Transverse colon (tissue), 4 donors: ENCODE measurements around the gene FSCN2. TPM values are rescaled to one million over a fixed set of nuclear protein-coding genes. Genes with fewer than 3 reads are reported as not detected.

Source experiments
- DNase-seq: peaks from one replicate; pipeline ENCODE4 v3.0.0-alpha.2; 2019
- H3K27ac ChIP-seq, 4 donors: fragments of 200-600 bp; sonication (generic); 2 replicates each; pipeline ENCODE4 v1.5.1; 2016 to 2018; ENCODE audit warnings: inconsistent platforms in 4 of 4
- H3K27me3 ChIP-seq: fragments of 200-600 bp; sonication (generic); 2 replicates; pipeline ENCODE4 v1.5.1; 2017; ENCODE audit warnings: inconsistent platforms
- H3K36me3 ChIP-seq, 4 donors: fragments of 200-600 bp; sonication (generic); 2 replicates each; pipeline ENCODE4 v1.5.1; 2017 to 2019; ENCODE audit warnings: inconsistent platforms in 4 of 4
- H3K4me1 ChIP-seq, 4 donors: fragments of 200-600 bp; sonication (generic); 2 replicates each; pipeline ENCODE4 v1.5.1; 2017 to 2020; ENCODE audit warnings: inconsistent platforms in 4 of 4
- H3K4me3 ChIP-seq, 4 donors: fragments of 200-600 bp; sonication (generic); 1 replicate in 1 of 4; 2 replicates in 3 of 4; pipeline versions ENCODE4 v1.5.1 to v1.6.1; 2017 to 2019; ENCODE audit warnings: inconsistent platforms in 4 of 4
- H3K9me3 ChIP-seq, 2 donors: fragments of 200-600 bp; sonication (generic); 2 replicates each; pipeline ENCODE4 v1.5.1; 2017 to 2019; ENCODE audit warnings: inconsistent platforms in 2 of 2
- CTCF ChIP-seq, 5 experiments: fragments of 200-600 bp in 3 of 5; fragments of 450-650 bp in 2 of 5; sonication (generic) in 3 of 5; IDR thresholded peaks; 1 replicate in 2 of 5; 2 replicates in 3 of 5; pipeline ENCODE4 v1.5.1; 2016 to 2017; ENCODE audit warnings: antibody characterized with exemption in 5 of 5, inconsistent platforms in 3 of 5, mild to moderate bottlenecking in 2 of 5, moderate library complexity in 1 of 5
- EP300 ChIP-seq: sonication (generic); formaldehyde crosslinking; IDR thresholded peaks from one replicate; pipeline ENCODE4 v1.6.1; 2017; ENCODE audit warnings: antibody characterized with exemption, low read depth
- POLR2A ChIP-seq: fragments of 450-650 bp; IDR thresholded peaks from one replicate; pipeline ENCODE4 v1.6.1; 2016; ENCODE audit warnings: antibody characterized with exemption, mild to moderate bottlenecking, moderate library complexity
- POLR2AphosphoS5 ChIP-seq, 3 donors: sonication (generic); formaldehyde crosslinking; IDR thresholded peaks; one replicate each; pipeline ENCODE4 v1.6.1; 2016; ENCODE audit warnings: antibody characterized with exemption in 3 of 3
- WGBS, 2 donors: methylation state at CpG; one replicate each; pipeline ENCODE4 v1.1.5; 2018; ENCODE audit warnings: low coverage in 1 of 2; 5-methylcytosine and 5-hydroxymethylcytosine counted together
- in situ Hi-C, 4 donors: fragments of 200-750 bp; cut with MboI; loops; one replicate each; pipeline versions ENCODE4 v1.15.0 to v1.15.1; 2017; ENCODE audit warnings: low sequenced_read_pairs in 3 of 4, low pct_ligation_motif_present in 1 of 4, low pct_unique_long_range_greater_than_20kb in 1 of 4
- intact Hi-C: fragments of 100-400 bp; cut with DNase I; formaldehyde crosslinking; loops from one replicate; pipeline ENCODE4 v1.15.1; 2023; ENCODE audit warnings: low total_unique reads
- total RNA-seq, 4 donors: library from RNA; depleted of rRNA; stranded (reverse); fragments of >200 nt; gene quantifications; one replicate each; pipeline ENCODE4 v1.1.0, GENCODE V29; 2016

Gene FSCN2
- total RNA-seq, 4 donors from 2014 or later: 2.3 to 36.4 (median 17.2) TPM

GRCh38 chr17:81579821-81580321, 51.7 kb downstream of the FSCN2 start:
- no peak overlapping the region for H3K27ac ChIP-seq
- intact Hi-C loops (no loop called here), in situ Hi-C loops (no loop called here)
- H3K9me3 ChIP-seq: no peaks in the 10 kb centered on the region
- H3K4me3 ChIP-seq: no peak overlapping the region
- peaks cover 0 to 13% (median 0%) of the 10 kb centered on the region in 4 donors for H3K4me1 ChIP-seq
- WGBS, 2 donors: 95 to 100% methylated on average over 5 to 10 of the region's 10 CpGs
- no peaks in the 10 kb centered on the region for H3K27me3 ChIP-seq
- peaks cover 0 to 20% (median 9%) of the 10 kb centered on the region in 4 donors for H3K36me3 ChIP-seq
- TF ChIP-seq EP300: no peak
- TF ChIP-seq POLR2AphosphoS5 (IDR thresholded peaks at IDR 0.05): no peak
- no peak for TF ChIP-seq CTCF (IDR thresholded peaks at IDR 0.05)
- TF ChIP-seq POLR2A: no peak
- DNase-seq: no peak

- no peak for DNase-seq
- peaks cover 0 to 24% (median 12%) of the 10 kb centered on the region in 4 donors for H3K36me3 ChIP-seq
- TF ChIP-seq POLR2A (no peak), EP300 (no peak), POLR2AphosphoS5 (IDR thresholded peaks at IDR 0.05) (no peak), CTCF (IDR thresholded peaks at IDR 0.05) (no peak)
- in situ Hi-C loops: no loop called here
- no peak overlapping the region for H3K27ac ChIP-seq
- H3K27me3 ChIP-seq: no peaks in the 10 kb centered on the region
- no peaks in the 10 kb centered on the region for H3K9me3 ChIP-seq
- no peak overlapping the region for H3K4me3 ChIP-seq
- 94 to 100% methylated on average over 2 to 6 of the region's 6 CpGs for WGBS, 2 donors
- H3K4me1 ChIP-seq: peaks cover 0 to 13% (median 0%) of the 10 kb centered on the region in 4 donors
- intact Hi-C loops: no loop called here
Observed at GRCh38 chr17:81580481-81580880, 52.3 kb downstream of the FSCN2 start.

- intact Hi-C loops (no loop called here), in situ Hi-C loops (no loop called here)
- no peaks in the 10 kb centered on the region for H3K9me3 ChIP-seq
- H3K4me1 ChIP-seq: peaks cover 0 to 8% (median 0%) of the 10 kb centered on the region in 4 donors
- DNase-seq: no peak
- H3K36me3 ChIP-seq: peaks cover 0 to 36% (median 18%) of the 10 kb centered on the region in 4 donors
- TF ChIP-seq CTCF (IDR thresholded peaks at IDR 0.05) (no peak), EP300 (no peak), POLR2AphosphoS5 (IDR thresholded peaks at IDR 0.05) (no peak), POLR2A (no peak)
- 97 to 100% methylated on average over 1 to 8 of the region's 8 CpGs for WGBS, 2 donors
- no peak overlapping the region for H3K4me3 ChIP-seq
- H3K27me3 ChIP-seq: no peaks in the 10 kb centered on the region
- H3K27ac ChIP-seq: no peak overlapping the region
Observed at GRCh38 chr17:81581758-81582157, 53.6 kb downstream of the FSCN2 start.

DNA sequence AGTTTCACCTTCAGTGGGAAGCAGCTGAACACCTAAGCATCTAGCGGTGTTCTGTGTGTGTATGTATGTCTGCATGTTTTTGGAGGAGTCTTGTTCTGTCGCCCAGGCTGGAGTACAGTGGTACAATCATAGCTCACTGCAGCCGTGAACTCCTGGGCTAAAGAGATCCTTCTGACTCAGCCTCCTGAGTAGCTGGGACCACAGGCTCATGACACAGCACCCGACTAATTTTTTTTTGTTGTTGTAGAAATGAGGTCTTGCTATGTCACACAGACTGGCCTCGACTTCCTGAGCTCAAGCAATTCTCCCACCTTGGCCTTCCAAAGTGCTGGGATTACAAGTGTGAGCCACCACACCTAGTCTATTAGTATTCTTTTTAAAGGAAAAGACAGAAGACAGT, 54.2 kb downstream of the FSCN2 start:
- Histone ChIP-seq H3K4me1 (peaks cover 0 to 2% (median 0%) of the 10 kb centered on the region in 4 donors), H3K9me3 (no peaks in the 10 kb centered on the region), H3K4me3 (no peak overlapping the region), H3K36me3 (peaks cover 0 to 42% (median 21%) of the 10 kb centered on the region in 4 donors), H3K27me3 (no peaks in the 10 kb centered on the region), H3K27ac (peak overlapping the region in 1 of 4 donors; percentile 8)
- in situ Hi-C loops: no loop called here
- TF ChIP-seq POLR2AphosphoS5 (IDR thresholded peaks at IDR 0.05) (no peak), POLR2A (no peak), CTCF (IDR thresholded peaks at IDR 0.05) (no peak), EP300 (no peak)
- 85% methylated on average over 5 of the region's 5 CpGs; no CpG with 5 or more reads in 1 of the 2 donors for WGBS, 2 donors
- no peak for DNase-seq
- intact Hi-C loops: no loop called here
